Naive thymus-derived CD8-positive, alpha-beta T cell (primary cell): ENCODE results near the gene ESAM. TPM values are rescaled to one million over a fixed set of nuclear protein-coding genes. Genes with fewer than 3 reads are reported as not detected.

Experiments used
- ATAC-seq, 2 donors: fragments of 150-1000 bp; cut with Tn5 transposase in 1 of 2; sonication (Bioruptor Pico), chemical (Tn5 transposase) in 1 of 2; 1 replicate in 1 of 2; 2 replicates in 1 of 2; pipeline ENCODE4 v1.10.0; 2021; ENCODE audit warnings: mild to moderate bottlenecking in 2 of 2, moderate library complexity in 2 of 2
- POLR2A ChIA-PET: fragments of 350-600 bp; sonication (Branson Sonifier 250); formaldehyde crosslinking; loops from one replicate; lab custom pipeline; 2021; ENCODE audit warnings: antibody characterized with exemption; lab: Charles Lee
- DNase-seq, 10 donors: peaks; one replicate each; pipeline versions ENCODE4 v3.0.0 to v3.0.0-alpha.2; 2020 to 2022
- H3K27ac Mint-ChIP-seq, 10 donors: one replicate each; pipeline ENCODE4 v1.8.0; 2020 to 2022; ENCODE audit warnings: mild to moderate bottlenecking in 10 of 10, mixed read lengths in 10 of 10, moderate library complexity in 4 of 10, inconsistent platforms in 1 of 10
- H3K27me3 Mint-ChIP-seq, 5 donors: one replicate each; pipeline ENCODE4 v1.8.0; 2021 to 2022; ENCODE audit warnings: mixed read lengths in 5 of 5
- H3K36me3 Mint-ChIP-seq, 3 donors: one replicate each; pipeline ENCODE4 v1.8.0; 2020 to 2022; ENCODE audit warnings: mixed read lengths in 3 of 3, mild to moderate bottlenecking in 2 of 3, inconsistent platforms in 1 of 3
- H3K4me1 Mint-ChIP-seq, 4 donors: one replicate each; pipeline ENCODE4 v1.8.0; 2021 to 2022; ENCODE audit warnings: mixed read lengths in 4 of 4
- H3K4me3 Mint-ChIP-seq, 10 donors: one replicate each; pipeline ENCODE4 v1.8.0; 2020 to 2022; ENCODE audit warnings: mild to moderate bottlenecking in 10 of 10, mixed read lengths in 10 of 10, moderate library complexity in 6 of 10, inconsistent platforms in 1 of 10
- H3K9me3 Mint-ChIP-seq, 9 donors: one replicate each; pipeline ENCODE4 v1.8.0; 2020 to 2022; ENCODE audit warnings: mixed read lengths in 9 of 9, mild to moderate bottlenecking in 3 of 9, inconsistent platforms in 1 of 9, moderate library complexity in 1 of 9
- polyA plus RNA-seq, 3 donors: library from polyadenylated mRNA; unstranded; fragments of 300-500 nt; fragmentation: Illumina TruSeq; gene quantifications; one replicate each; pipeline ENCODE4 v1.2.3, GENCODE V29; 2021
- total RNA-seq, 8 experiments: library from RNA in 2 of 8; stranded (reverse) in 2 of 8; gene quantifications; one replicate each; pipeline ENCODE4 v1.2.3 and lab custom pipeline; 2021 to 2026

The ESAM gene
- total and polyA plus RNA-seq, 5 experiments from 2014 or later, result 1.9 to 3.0 (median 2.6) TPM

- Mint-ChIP-seq H3K36me3 (peaks cover 0 to 2% (median 0%) of the 10 kb centered on the region in 3 donors), H3K4me1 (peaks cover 11 to 40% (median 33%) of the 10 kb centered on the region in 4 donors), H3K4me3 (peak overlapping the region in 1 of 10 donors; percentile 88), H3K27ac (peak overlapping the region in 1 of 10 donors; percentile 1), H3K27me3 (peaks cover 22 to 59% (median 29%) of the 10 kb centered on the region in 5 donors), H3K9me3 (no peaks in the 10 kb centered on the region)
- DNase-seq, result no peak
- ATAC-seq, result no peak
- POLR2A ChIA-PET, result interaction anchor here (4.2 kb wide), 1 partner anchor 10 kb away, joined by 21 read pairs; no protein-coding TSS in a partner anchor
Observed at GRCh38 chr11:124757320-124757719, 4.8 kb downstream of the ESAM start.

GRCh38 chr11:124756753-124757227, 5.3 kb downstream of the ESAM start:
- POLR2A ChIA-PET, result interaction anchor here (0.6 to 4.2 kb wide), 2 partner anchors 10 to 758 kb away, joined by 4 to 21 read pairs; no protein-coding TSS in a partner anchor
- no peaks in the 10 kb centered on the region for H3K9me3 Mint-ChIP-seq
- H3K36me3 Mint-ChIP-seq, result peaks cover 0 to 2% (median 0%) of the 10 kb centered on the region in 3 donors
- peaks cover 22 to 59% (median 29%) of the 10 kb centered on the region in 5 donors for H3K27me3 Mint-ChIP-seq
- H3K4me1 Mint-ChIP-seq, result peaks cover 11 to 40% (median 32%) of the 10 kb centered on the region in 4 donors
- no peak for DNase-seq
- H3K27ac Mint-ChIP-seq, result no peak overlapping the region
- peak overlapping the region in 1 of 10 donors; percentile 10 for H3K4me3 Mint-ChIP-seq
- no peak for ATAC-seq

- ATAC-seq (no peak), DNase-seq (no peak)
- peaks cover 22 to 59% (median 29%) of the 10 kb centered on the region in 5 donors for H3K27me3 Mint-ChIP-seq
- H3K9me3 Mint-ChIP-seq, result no peaks in the 10 kb centered on the region
- POLR2A ChIA-PET, result interaction anchor here (0.6 to 4.2 kb wide), 2 partner anchors 9 to 759 kb away, joined by 4 to 21 read pairs; no protein-coding TSS in a partner anchor
- H3K27ac Mint-ChIP-seq, result no peak overlapping the region
- peaks cover 11 to 34% (median 27%) of the 10 kb centered on the region in 4 donors for H3K4me1 Mint-ChIP-seq
- H3K36me3 Mint-ChIP-seq, result peaks cover 0 to 2% (median 0%) of the 10 kb centered on the region in 3 donors
- H3K4me3 Mint-ChIP-seq, result no peak overlapping the region
Observed at GRCh38 chr11:124756033-124756752, 5.9 kb downstream of the ESAM start.

GRCh38 chr11:124754710-124755109, 7.4 kb downstream of the ESAM start:
- no peak for ATAC-seq
- Mint-ChIP-seq H3K27me3 (peaks cover 20 to 45% (median 24%) of the 10 kb centered on the region in 5 donors), H3K4me3 (peak overlapping the region in 1 of 10 donors; percentile 54), H3K9me3 (no peaks in the 10 kb centered on the region), H3K27ac (peak overlapping the region in 1 of 10 donors; percentile 66), H3K4me1 (peaks cover 8 to 28% (median 21%) of the 10 kb centered on the region in 4 donors), H3K36me3 (peaks cover 0 to 2% (median 0%) of the 10 kb centered on the region in 3 donors)
- DNase-seq, result no peak
- POLR2A ChIA-PET, result no interaction called here

GRCh38 chr11:124754309-124754708, 7.8 kb downstream of the ESAM start:
- Mint-ChIP-seq H3K4me1 (peaks cover 5 to 30% (median 19%) of the 10 kb centered on the region in 4 donors), H3K4me3 (no peak overlapping the region), H3K27me3 (peaks cover 20 to 41% (median 24%) of the 10 kb centered on the region in 5 donors), H3K36me3 (peaks cover 0 to 2% (median 0%) of the 10 kb centered on the region in 3 donors), H3K27ac (no peak overlapping the region), H3K9me3 (no peaks in the 10 kb centered on the region)
- no peak for DNase-seq
- POLR2A ChIA-PET, result no interaction called here
- ATAC-seq, result no peak

GRCh38 chr11:124753624-124754023, 8.5 kb downstream of the ESAM start:
- peaks cover 0 to 2% (median 0%) of the 10 kb centered on the region in 3 donors for H3K36me3 Mint-ChIP-seq
- peak overlapping the region in 1 of 10 donors; percentile 35 for H3K27ac Mint-ChIP-seq
- no peak for ATAC-seq
- DNase-seq, result no peak
- H3K4me1 Mint-ChIP-seq, result peaks cover 5 to 33% (median 14%) of the 10 kb centered on the region in 4 donors
- POLR2A ChIA-PET, result interaction anchor here (3.1 kb wide), 1 partner anchor 81 kb away, joined by 24 read pairs; the partner anchor contains the start of genes SIAE and SPA17
- H3K4me3 Mint-ChIP-seq, result no peak overlapping the region
- H3K9me3 Mint-ChIP-seq, result no peaks in the 10 kb centered on the region
- peaks cover 19 to 35% (median 23%) of the 10 kb centered on the region in 5 donors for H3K27me3 Mint-ChIP-seq

- Mint-ChIP-seq H3K27me3 (peaks cover 14 to 30% (median 19%) of the 10 kb centered on the region in 5 donors), H3K4me1 (peaks cover 2 to 33% (median 13%) of the 10 kb centered on the region in 4 donors), H3K4me3 (no peak overlapping the region), H3K9me3 (no peaks in the 10 kb centered on the region), H3K27ac (peak overlapping the region in 3 of 10 donors; percentile 22 to 88 (median 35)), H3K36me3 (no peaks in the 10 kb centered on the region)
- ATAC-seq (no peak), DNase-seq (no peak)
- POLR2A ChIA-PET, result interaction anchor here (0.9 to 3.1 kb wide), 6 partner anchors 8 to 130 kb away, joined by 3 to 24 read pairs (median 5); partner anchors contain the start of genes SIAE, SPA17 and TBRG1
Observed at GRCh38 chr11:124753205-124753604, 8.9 kb downstream of the ESAM start.

GRCh38 chr11:124752471-124753102, 9.5 kb downstream of the ESAM start:
- DNase-seq, result no peak
- ATAC-seq, result peak in 1 of 2 donors; percentile 39
- Mint-ChIP-seq H3K4me3 (peak overlapping the region in 9 of 10 donors; percentile 36 to 73 (median 57)), H3K27me3 (peaks cover 13 to 26% (median 15%) of the 10 kb centered on the region in 5 donors), H3K4me1 (peaks cover 3 to 32% (median 12%) of the 10 kb centered on the region in 4 donors), H3K27ac (peak overlapping the region in 7 of 10 donors; percentile 52 to 88 (median 75)), H3K36me3 (no peaks in the 10 kb centered on the region), H3K9me3 (no peaks in the 10 kb centered on the region)
- POLR2A ChIA-PET, result interaction anchor here (0.9 to 3.1 kb wide), 6 partner anchors 8 to 130 kb away, joined by 3 to 24 read pairs (median 5); partner anchors contain the start of genes SIAE, SPA17 and TBRG1

- H3K36me3 Mint-ChIP-seq, result no peaks in the 10 kb centered on the region
- no peak for DNase-seq
- H3K4me1 Mint-ChIP-seq, result peaks cover 3 to 30% (median 12%) of the 10 kb centered on the region in 4 donors
- H3K9me3 Mint-ChIP-seq, result no peaks in the 10 kb centered on the region
- H3K4me3 Mint-ChIP-seq, result peak within 1 kb of the TSS in 9 of 10 donors; percentile 36 to 73 (median 57)
- no peak for ATAC-seq
- H3K27ac Mint-ChIP-seq, result peak within 1 kb of the TSS in 7 of 10 donors; percentile 52 to 88 (median 75)
- peaks cover 9 to 21% (median 13%) of the 10 kb centered on the region in 5 donors for H3K27me3 Mint-ChIP-seq
- POLR2A ChIA-PET, result interaction anchor here (0.9 to 3.1 kb wide), 5 partner anchors 9 to 129 kb away, joined by 3 to 24 read pairs (median 6); partner anchors contain the start of genes SIAE, SPA17 and TBRG1
Observed at GRCh38 chr11:124751741-124752470, 10.2 kb downstream of the ESAM start, which contains the start of gene VSIG2. Gene VSIG2, minus strand, starts transcription at chr11:124752255. Its CDS starts 118 bp downstream, at chr11:124752137.

- Mint-ChIP-seq H3K4me1 (peaks cover 5 to 34% (median 16%) of the 10 kb centered on the region in 4 donors), H3K27ac (peak overlapping the region in 1 of 10 donors; percentile 32), H3K27me3 (peaks cover 6 to 15% (median 9%) of the 10 kb centered on the region in 5 donors), H3K36me3 (no peaks in the 10 kb centered on the region), H3K9me3 (no peaks in the 10 kb centered on the region), H3K4me3 (peak overlapping the region in 4 of 10 donors; percentile 34 to 59 (median 44))
- no peak for DNase-seq
- no peak for ATAC-seq
- POLR2A ChIA-PET, result interaction anchor here (2.1 to 3.1 kb wide), 2 partner anchors 10 to 79 kb away, joined by 6 to 24 read pairs; partner anchors contain the start of genes SIAE and SPA17
Observed at GRCh38 chr11:124751391-124751740, 10.7 kb downstream of the ESAM start.

- DNase-seq (no peak), ATAC-seq (no peak)
- POLR2A ChIA-PET, result interaction anchor here (0.9 to 1.1 kb wide), 2 partner anchors 51 to 77 kb away, joined by 3 to 4 read pairs; partner anchors contain the start of gene MSANTD2
- Mint-ChIP-seq H3K9me3 (no peaks in the 10 kb centered on the region), H3K27ac (peak overlapping the region in 2 of 10 donors; percentile 31 to 64), H3K36me3 (no peaks in the 10 kb centered on the region), H3K27me3 (peaks cover 2 to 7% (median 3%) of the 10 kb centered on the region in 5 donors), H3K4me3 (peak overlapping the region in 2 of 10 donors; percentile 31 to 58), H3K4me1 (peaks cover 5 to 39% (median 20%) of the 10 kb centered on the region in 4 donors)
Observed at GRCh38 chr11:124749912-124750311, 12.2 kb downstream of the ESAM start.
